ENCODE measurements around the gene MSLN. TPM values are rescaled to one million over a fixed set of nuclear protein-coding genes. Genes with fewer than 3 reads are reported as not detected.

Gene MSLN
- total and polyA plus RNA-seq, 2 of the 13 experiments (the other 11 are each of a cell fraction or from before 2014, with no cell fraction given): 2.0 to 2.3 TPM

GRCh38 chr16:720990-721764 lies 39.4 kb upstream of the MSLN start, which contains the start of gene ANTKMT (continued):
- 0 out of 2 replicates have a peak, but pooled peaks have one; percentile 18 for TF ChIP-seq ZNF710 (CRISPR knock-in tag; IDR thresholded peaks at IDR 0.05; ENCODE audit: borderline replicate concordance)
- TF ChIP-seq RERE (CRISPR knock-in tag; IDR thresholded peaks at IDR 0.05; ENCODE audit: low read depth): no peak
- TF ChIP-seq ZSCAN29 (CRISPR knock-in tag; conservative IDR thresholded peaks at IDR 0.05): 0 out of 2 replicates have a peak, but pooled peaks have one; percentile 20
- TF ChIP-seq ZNF232 (CRISPR knock-in tag; IDR thresholded peaks at IDR 0.05; ENCODE audit: borderline replicate concordance): peak; percentile 79; the same call in 1 of the 2 replicates
- TF ChIP-seq ZNF136 (CRISPR knock-in tag; IDR thresholded peaks at IDR 0.05; ENCODE audit: low read depth): 0 out of 2 replicates have a peak, but pooled peaks have one; percentile 28
- TF ChIP-seq RFXAP (CRISPR knock-in tag; IDR thresholded peaks at IDR 0.05; ENCODE audit: borderline replicate concordance): 0 out of 2 replicates have a peak, but pooled peaks have one; percentile 57
- TF ChIP-seq SSRP1 (CRISPR knock-in tag; IDR thresholded peaks at IDR 0.05): no peak
- peak; percentile 97 for TF ChIP-seq MAX (IDR thresholded peaks at IDR 0.05)
- peak; percentile 61 for TF ChIP-seq HNRNPLL (IDR thresholded peaks at IDR 0.05; ENCODE audit: low read depth, low read length, poor library complexity, severe bottlenecking)
- no peak for TF ChIP-seq BCL6 (CRISPR knock-in tag; IDR thresholded peaks at IDR 0.05)
- no peak for TF ChIP-seq HOXD1 (CRISPR knock-in tag; IDR thresholded peaks at IDR 0.05)
- TF ChIP-seq ASH2L (IDR thresholded peaks at IDR 0.05; ENCODE audit: insufficient read length, low read depth, low read length): peak; percentile 47
- no peak for TF ChIP-seq ZNF7 (CRISPR knock-in tag; IDR thresholded peaks at IDR 0.05)
- 0 out of 2 replicates have a peak, but pooled peaks have one; percentile 48 for TF ChIP-seq ZNF251 (CRISPR knock-in tag; IDR thresholded peaks at IDR 0.05)
- TF ChIP-seq MXD4 (CRISPR knock-in tag; IDR thresholded peaks at IDR 0.05): peak; percentile 45
- no peak for TF ChIP-seq ZNF597 (CRISPR knock-in tag; IDR thresholded peaks at IDR 0.05)
- no peak for TF ChIP-seq MIXL1 (CRISPR knock-in tag; IDR thresholded peaks at IDR 0.05)
- no peak for TF ChIP-seq ISX (CRISPR knock-in tag; conservative IDR thresholded peaks at IDR 0.05)
- TF ChIP-seq ZNF781 (CRISPR knock-in tag; IDR thresholded peaks at IDR 0.05; ENCODE audit: borderline replicate concordance, not compliant biosample characterization): peak; percentile 51
- no peak for TF ChIP-seq ZNF414 (CRISPR knock-in tag; IDR thresholded peaks at IDR 0.05)

Data from HepG2 (cell line).